ENCODE results near the gene MYRF.

MYRF gene

DNA sequence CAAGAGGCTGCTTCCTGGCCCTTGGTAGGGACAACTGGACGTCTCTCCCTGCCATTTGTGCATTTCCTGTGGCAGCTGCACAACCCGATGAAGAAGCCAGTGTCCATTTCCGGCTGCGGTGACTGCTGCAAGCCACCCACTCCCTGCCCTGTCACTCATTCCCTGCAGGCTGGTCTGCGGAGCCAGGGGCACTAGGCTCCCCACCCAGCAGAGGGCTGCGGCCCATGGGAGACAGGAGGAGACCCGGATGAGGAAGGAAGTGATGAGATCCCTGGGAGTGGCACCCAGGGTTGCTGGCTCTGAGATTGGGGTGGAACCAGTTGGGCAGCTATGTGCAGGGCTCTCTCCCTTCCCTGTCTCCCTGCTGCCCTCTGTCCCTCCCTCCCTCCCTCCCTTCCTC, 10.0 kb upstream of the MYRF start:
- no peak for DNase-seq

DNA sequence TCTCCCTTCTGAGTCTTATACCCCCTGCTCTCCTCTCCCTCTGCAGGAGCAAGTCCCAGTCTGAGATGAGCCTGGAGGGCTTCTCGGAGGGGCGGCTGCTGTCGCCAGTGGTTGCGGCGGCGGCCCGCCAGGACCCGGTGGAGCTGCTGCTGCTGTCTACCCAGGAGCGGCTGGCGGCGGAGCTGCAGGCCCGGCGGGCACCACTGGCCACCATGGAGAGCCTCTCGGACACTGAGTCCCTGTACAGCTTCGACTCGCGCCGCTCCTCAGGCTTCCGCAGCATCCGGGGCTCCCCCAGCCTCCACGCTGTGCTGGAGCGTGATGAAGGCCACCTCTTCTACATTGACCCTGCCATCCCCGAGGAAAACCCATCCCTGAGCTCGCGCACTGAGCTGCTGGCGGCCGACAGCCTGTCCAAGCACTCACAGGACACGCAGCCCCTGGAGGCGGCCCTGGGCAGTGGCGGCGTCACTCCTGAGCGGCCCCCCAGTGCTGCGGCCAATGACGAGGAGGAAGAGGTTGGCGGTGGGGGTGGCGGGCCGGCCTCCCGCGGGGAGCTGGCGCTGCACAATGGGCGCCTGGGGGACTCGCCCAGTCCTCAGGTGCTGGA, 8.8 kb upstream of the MYRF start:
- DNase-seq, result no peak

DNA sequence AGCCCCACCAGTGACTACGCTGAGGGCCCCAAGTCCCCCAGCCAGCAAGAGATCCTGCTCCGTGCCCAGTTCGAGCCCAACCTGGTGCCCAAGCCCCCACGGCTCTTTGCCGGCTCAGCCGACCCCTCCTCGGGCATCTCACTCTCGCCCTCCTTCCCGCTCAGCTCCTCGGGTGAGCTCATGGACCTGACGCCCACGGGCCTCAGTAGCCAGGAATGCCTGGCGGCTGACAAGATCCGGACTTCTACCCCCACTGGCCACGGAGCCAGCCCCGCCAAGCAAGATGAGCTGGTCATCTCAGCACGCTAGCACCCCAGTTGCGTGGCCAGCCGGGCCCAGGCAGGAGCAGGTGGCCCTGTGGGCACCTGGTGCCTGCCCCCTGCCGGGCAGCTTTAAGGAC, 8.3 kb upstream of the MYRF start:
- no peak for DNase-seq

DNA sequence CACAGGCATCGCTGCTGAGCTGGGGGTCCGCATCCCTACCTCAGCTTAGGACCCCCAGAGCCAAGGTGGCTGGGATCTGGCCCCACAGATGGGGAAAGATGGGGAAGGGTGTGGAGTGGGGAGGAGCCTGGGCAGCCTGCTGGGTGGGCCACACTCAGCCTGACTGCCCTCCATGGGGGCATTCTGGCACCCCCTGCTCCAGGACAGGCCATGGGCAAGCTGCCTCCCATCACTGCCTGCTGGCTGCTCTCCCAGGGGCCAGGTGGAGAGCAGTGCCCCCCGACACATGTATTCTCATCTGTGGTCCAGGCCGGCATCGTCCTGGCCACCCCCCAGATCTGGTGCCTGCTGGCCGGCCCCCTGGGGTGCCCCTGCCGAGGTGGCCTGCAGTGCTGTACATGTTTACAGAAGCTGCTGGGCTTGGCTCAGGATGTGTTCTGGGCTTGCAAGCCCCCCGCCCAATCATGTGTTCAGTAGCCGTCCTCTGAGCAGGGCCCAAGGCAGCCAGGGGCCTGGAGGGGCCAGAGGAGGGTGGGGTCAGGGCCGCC, 7.8 kb upstream of the MYRF start:
- DNase-seq, result no peak

DNA sequence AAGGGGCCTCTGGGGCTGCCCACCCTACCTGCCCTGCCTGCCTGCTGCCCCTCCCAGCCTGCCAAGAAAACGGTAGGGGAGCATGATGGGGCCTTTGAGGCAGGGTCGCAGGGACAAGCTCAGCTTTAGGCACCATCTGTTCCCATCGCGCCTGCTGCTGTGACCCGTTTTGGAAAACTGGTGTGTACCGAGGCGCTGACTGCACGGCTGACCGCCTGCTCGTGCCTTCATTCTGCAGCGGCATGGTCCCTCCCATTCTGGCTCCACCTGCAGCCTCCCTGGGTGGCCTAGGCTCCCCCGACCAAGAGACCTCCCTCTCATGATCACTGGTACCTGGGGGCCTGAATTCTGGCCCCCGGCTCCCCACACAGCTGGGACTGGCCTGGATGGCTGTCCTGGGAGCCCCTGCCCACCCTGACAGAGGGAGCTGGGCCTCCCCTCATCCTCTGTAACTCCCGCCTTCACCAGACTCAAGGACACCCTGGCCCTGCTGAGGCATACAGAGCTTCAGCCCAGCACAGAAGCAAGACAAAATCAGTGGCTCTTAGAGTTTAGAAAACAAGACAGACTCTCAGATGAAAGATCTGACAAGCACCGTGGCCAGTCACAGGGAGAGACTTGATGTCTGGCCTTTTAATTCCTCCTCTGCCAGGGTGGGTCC, 6.5 kb upstream of the MYRF start:
- no peak for DNase-seq

DNA sequence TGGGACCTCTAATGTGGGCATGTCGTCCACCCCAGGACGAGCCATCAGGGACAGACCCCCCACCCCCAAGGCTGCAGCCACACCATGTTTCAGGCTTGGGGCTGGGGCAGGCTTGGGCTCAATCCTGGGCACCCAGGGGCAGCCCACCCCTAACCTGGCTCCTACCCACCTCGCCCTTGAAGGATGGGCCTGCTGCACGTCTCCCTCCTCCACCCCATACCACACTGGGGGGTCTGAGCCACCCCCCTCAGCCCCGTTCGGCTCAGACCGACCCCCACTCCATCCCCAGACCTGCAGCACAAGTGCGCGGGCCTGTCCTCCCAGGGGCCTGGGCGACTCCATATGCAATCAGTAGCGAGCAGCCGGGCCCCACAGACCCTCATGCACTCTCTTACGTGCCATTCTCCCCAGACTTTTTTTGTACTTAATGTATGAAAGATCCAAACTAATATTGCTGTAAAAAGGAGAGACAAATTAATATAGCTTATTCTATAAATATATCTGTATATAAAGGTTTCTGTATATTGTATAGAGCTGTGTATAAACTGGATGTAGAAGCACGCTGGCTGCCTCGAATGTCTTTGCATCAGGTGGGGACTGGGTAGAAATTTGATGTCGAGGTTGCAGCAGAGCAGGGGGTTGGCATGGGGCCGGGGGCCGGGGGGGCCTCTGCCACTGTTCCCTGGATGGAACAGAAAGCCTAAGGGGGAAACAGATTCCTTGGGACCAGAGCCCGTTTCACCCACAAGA, 5.8 kb upstream of the MYRF start:
- DNase-seq, result no peak

DNA sequence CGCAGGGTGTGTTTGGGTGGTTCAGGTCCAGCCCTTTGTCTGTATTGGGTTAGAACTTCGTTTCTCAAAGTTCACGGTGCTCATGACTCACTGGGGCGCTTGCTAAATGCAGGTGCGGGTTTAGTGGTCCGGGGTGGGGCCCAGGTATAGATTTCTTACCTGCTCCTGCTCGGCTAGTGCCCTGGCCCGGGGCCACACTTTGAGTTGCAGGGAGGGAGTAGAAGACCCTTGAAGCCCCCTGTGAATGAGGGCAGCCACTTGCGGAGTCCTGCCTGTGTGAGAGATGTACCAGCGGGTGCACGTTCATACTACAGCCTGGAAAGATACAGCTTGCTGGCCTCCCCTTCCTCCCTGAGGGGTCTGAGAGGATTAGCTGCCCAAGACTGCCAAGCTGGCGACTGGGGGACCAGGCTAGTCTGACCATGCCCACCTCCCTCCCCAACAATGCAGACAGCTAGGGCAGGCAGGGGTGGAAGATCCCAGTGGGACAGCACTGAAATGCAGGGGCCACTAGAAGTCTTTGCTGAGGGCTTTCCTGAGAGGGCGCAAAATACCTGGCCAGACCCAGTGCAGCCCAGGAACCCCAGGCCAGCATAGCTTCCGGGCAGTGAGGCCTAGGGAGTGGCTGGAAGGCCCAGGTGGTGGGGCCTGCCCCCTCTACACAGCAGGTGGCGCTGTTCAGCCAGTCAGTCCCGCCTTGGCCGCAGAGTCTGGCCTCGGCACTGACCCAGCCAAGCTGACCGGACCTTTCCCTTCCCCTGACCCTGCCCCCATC, 5.1 kb upstream of the MYRF start:
- DNase-seq, result no peak

DNA sequence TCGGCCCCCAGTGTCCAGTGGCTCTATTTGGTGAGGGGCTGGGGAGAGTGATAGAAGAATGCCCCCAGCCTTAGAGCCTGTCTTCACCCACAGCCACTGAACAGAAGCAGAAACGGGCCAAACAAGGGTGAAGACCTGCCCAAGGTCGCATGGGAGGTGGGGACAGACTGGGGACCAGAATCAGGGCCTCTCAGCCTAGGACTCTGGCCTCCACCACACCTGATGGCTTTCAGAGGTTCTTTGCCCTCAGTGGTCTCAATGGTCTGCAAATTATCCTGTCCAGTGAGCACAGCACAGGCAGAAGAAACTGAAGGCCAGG, 4.5 kb upstream of the MYRF start:
- no peak for DNase-seq

DNA sequence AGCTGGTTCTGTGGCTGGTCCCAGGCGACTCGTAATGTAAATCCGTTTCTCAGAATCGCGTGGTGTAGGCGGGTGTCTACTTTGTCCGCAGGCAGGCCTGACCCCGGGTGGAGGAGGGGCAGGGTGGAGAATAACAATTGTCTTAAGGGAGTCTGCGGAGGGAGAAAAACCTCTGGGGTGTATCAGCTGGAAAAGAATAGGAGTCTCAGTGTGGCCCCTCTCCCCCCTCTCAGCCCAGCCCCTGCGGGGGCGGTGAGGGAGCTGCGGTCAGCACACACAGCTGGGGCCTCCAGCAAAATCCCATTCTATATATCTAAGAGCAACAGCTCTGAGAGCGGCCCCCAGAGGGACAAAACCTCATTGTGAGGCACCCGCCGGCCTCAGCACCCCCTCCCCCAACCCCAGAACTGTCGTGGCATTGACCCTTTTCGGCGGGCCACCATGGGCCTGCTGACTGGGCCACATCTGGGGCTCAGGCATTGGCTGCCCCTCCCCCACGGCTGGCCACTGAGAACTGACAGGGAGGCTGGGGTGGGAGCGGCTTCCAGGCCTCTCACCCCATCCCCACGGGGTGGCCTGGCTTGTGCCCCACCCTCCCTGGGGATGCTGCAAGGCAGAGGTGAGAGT, 2.7 kb upstream of the MYRF start:
- no peak for DNase-seq

DNA sequence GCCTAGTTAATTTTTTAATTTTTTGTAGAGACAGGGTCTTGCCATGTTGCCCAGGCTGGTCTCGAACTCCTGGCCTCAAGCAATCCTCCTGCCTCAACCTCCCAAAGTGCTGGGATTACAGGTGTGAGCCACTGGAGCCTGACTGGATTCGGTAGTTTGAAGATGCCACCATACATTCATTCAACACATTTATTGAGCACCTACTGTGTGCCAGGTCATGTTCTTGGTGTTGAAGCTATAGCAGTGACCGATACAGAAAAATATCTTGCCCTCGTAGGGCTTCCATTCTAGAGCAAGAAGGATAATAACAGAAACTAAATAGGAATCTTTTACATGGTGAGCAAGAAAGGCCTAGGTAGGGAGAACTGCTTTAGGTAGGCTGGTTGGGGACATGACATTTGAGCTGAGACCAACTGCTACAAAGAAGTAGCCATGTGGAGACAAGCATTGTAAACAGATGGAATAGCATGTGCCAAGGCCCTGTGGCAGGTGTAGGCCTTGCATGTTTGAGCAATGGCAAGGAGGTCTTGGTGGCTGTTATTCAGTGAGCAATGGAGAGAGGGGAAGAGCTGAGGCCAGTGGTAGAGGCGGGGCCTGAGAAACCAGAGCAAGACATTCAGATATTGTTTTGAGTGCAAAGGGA, 1.7 kb upstream of the MYRF start:
- no peak for DNase-seq

DNA sequence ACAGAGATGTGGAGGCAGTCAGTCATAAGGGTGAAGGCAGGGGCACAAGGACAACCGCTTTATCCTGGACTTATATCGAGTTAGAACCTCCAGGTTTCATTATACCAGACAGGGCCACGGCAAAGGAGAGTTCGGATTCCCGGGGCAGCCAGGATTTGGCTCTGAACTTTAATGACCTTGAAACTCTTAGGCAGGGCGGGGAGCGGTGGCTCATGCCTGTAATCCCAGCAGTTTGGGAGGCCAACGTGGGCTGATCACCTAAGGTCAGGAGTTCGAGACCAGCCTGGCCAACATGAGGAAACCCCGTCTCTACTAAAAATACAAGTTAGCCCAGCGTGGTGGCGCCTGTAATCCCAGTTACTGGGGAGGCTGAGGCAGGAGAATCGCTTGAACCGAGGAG, 1.1 kb upstream of the MYRF start:
- no peak for DNase-seq

DNA sequence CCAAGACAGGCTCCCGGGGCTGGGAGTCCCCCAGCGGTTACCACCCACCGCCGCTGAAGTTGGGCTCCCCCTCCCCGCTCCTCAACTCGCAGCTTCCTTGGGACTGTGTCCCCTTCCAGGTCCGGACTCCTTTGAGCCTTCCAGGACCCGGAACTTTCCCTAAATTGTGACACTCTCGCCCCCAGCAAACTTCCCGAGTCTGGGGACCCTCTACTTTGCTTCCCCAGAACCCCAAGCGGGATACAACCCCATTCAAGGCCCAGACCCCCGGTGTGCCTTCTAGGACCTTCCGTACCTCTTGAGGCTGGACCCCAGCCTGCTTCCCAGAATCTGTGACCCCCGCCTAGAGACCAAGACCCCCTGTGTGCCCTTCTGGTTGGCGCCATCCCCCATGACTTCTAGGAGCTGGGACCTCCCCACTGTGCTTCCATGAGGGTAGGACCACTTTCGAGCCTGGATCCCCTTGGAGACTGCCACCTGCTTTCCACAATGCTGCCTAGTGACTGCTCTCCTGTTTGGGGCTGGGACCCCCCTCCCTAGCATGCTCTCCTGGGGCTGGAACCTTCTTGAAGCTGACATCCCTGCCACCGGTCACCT, 587 bp downstream of the MYRF start:
- DNase-seq, result no peak

DNA sequence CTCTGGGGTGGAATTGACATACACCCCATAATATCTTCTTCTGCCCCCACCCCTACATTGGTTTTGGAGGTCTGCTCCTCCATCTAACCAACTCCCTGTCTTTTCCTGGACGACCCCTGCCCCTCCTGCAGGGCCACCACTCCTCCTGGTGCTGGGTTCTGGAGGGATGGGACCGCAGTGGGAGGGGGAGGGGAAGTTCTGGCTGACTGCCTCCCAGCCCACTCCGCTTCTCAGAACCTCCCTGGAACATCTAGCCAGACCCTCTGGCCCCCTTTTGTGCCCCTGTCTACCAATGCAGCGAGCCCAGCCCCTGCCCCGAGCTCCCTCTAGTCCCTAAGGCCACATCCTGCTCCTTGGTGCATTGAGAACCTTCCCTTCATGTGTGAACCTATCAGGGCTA, 1.2 kb downstream of the MYRF start:
- DNase-seq, result no peak

DNA sequence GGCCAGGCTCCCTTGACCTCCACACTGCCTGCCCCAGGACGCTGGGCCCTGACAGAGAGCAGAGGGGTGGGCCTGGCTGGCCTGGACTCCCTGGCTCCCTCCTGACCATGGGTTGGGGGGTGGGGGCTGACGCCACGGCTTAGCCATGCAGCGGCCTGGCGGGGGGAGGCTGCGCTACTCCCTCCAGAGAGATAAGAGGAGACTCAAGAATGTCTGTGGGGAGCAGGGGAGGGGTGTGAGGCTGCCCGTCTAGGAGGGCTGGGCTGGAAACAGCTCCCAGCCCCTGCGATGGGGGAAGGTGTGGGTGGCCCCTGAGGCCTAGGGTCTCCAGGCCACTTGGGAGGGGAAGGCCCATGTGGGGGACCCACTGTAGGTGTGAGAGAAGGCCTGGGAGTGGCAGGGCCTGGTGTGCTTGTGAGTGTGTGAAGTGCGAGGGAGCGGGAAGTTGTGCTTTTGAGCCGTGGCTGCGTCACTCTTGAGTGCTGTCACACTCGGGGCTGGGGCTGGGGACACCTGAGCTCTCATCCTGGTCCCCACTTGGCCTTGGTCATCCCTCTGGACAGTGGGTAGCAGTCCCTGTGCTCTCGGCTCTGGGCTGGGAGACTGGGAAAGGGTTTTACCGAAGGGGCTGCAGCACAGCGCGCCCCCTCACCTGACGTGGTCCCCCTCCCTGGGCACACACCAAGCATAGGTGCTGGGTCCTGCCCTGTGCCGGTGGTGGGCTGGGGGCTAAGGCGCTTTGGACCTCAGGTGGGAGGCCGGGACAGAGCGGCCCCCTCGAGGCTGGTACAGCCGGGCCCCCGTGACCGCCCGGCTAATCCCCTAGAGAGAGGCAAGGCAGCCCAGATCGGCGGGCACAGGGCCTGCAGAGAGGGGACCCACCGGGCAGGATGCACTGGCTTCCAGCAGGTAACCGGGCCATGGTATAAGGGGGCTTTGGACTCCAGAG, 2.4 kb downstream of the MYRF start:
- no peak for DNase-seq

DNA sequence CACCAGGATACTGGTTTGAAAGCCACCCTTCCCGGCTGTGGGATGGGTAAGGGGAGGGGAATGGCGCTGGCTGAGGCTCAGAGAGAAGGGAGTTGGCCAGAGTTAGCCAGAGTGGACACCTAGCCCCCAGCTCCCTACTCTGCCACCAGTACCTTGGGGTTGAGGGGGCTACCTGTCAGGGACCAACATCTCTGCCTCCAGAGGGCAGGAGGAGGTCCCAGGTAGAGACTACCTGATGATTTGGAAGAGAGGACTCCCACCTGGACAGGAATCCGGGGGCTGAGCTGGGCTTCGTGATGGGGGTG, 3.7 kb downstream of the MYRF start:
- DNase-seq, result no peak

DNA sequence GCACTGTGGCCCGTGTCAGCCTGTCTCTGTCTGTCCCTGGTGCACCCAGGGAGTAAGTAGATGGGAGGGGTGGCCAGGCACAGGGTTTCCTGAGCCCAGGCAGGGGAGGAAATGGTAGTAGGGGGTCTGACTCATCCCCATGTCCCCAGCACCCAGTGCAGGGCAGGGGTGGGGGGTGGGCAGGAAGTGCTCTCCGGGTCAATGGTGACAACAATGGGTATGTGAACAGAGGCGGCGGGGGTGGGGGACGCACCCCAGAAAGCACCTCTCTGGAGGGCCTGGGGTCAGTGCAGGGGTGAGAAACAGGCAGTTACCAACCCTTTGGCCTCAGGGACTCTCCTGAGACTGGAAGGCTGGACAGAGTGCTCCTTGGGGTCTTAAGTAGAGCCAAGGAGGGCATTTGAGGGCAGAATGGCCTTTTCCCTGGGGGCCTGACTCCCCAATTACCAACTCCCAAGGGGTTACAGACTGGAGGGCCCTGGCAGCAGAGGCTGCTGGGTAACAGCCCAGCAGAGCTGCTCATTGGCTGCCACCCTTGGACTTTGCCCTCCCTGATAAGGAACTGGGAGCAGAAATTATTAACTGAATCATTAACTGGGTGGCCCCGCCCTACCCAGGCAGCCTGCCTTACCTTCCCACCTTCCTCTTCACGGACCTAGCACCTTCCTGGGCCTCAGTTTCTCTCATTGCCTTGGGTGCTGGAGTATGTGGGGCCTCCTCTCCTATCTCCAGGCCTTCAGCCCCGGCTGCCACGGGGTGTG, 4.2 kb downstream of the MYRF start:
- no peak for DNase-seq

DNA sequence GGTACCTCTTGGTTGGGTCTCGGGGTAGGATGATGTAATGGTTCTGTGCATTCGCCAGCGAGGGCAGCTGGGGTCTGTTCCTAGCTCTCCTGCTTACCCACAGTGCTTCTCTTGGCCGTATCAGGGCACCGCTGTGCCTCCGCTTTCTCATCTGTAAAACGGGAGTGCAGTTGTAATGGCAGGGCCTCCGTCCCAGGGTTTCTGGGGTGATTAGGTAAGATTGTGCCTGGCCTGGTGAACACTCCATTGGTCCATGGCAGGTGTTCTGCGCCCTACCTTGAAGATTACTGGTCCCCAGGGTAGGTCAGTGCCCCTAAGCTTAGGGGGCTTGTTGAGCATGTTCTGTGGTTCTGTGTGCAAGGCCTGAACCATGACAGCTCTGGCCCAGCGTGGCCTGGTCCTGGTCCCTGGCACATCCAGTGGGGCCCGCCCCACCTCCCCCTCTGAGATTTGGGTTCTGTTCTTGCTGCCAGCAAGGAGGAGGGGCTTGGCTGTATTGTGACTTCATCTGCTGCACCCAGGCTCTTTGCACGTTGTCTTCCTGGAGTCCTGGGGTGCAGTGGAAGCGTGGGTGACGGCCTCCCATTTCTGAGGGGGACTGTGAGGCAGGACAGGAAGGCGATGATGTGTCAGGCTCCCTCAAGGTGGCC, 4.9 kb downstream of the MYRF start:
- no peak for DNase-seq

DNA sequence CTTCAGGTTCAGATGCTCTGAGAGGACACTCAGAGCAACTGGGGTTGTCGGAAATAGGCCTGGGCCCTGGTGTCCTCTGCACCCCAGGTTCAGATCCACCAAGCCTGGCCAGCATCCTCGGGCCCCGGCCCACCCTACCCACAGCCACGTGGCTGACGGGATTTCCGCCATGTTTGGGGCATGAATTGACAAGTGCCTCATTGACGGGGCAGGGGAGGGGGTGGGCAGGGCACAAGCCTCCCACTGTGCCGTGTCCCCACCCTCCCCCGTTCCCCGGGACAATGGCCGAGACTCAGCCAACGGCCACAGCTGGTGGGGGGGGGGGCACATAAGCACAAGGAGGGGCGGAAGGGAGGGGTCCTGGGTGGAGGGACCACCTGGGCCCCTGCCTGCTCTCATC, 8.5 kb downstream of the MYRF start:
- no peak for DNase-seq

DNA sequence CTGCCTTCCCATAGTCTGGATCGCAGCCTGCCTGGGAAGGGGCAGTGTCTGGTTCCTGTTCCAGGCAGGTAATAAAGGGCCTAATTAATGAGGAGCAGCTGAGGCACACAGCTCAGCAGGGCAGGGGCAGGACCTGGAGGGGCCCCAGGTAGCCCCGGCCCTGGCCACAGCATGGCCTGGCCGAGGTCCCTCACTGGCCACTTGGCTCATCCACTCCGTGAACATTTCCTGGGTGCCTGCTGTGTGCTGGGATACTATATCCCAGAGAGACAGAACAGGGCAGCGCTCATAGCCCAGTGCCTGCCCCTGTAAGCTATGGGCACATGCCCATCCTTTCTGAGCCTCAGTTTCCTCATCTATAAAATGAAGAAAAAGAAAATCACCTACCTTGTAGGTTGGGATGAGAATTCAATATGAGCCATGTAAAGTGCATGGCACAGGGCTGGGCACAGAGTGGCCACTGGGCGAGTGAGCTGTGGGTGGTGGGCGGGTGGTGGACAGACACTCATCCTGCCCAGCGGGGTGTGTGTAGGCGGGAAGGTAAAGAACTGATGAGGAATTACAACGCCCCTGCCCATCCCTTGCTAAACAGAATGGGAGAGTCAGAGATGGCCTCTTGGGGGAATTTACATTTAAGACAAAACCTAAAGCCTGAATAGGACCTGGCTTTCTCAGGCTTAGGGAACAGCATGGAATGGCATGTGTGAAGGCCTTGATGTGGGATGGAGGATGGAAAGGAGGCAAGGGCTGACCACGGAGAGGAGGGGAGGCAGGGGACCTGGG, 9.2 kb downstream of the MYRF start:
- no peak for DNase-seq
